ENCODE results near the gene DAGLA. TPM values are rescaled to one million over a fixed set of nuclear protein-coding genes. Genes with fewer than 3 reads are reported as not detected.

Gene DAGLA
- total RNA-seq, 1 experiment from 2014 or later = 4.5 TPM

DNA sequence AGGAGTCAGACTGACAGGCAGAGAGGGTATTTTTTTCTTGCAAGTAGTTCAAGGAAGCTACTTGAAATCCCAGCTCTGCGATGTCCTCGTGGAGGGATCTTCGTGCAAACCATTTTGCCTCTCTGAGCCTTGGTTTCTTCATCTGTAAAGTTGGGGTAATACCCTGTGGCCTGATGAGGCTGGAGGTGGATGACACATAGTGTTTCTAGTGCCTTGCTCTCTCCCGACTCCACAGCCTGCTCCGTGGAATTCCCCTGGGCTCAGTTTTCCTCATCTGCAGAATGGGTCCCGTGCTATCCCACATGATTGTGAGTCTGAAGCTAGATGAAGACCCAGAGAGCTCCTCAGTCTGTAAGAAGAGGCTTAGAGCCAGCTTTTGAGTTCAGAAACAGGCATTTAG is 32.7 kb downstream of the DAGLA start:
- TF ChIP-seq, protein P1, sequence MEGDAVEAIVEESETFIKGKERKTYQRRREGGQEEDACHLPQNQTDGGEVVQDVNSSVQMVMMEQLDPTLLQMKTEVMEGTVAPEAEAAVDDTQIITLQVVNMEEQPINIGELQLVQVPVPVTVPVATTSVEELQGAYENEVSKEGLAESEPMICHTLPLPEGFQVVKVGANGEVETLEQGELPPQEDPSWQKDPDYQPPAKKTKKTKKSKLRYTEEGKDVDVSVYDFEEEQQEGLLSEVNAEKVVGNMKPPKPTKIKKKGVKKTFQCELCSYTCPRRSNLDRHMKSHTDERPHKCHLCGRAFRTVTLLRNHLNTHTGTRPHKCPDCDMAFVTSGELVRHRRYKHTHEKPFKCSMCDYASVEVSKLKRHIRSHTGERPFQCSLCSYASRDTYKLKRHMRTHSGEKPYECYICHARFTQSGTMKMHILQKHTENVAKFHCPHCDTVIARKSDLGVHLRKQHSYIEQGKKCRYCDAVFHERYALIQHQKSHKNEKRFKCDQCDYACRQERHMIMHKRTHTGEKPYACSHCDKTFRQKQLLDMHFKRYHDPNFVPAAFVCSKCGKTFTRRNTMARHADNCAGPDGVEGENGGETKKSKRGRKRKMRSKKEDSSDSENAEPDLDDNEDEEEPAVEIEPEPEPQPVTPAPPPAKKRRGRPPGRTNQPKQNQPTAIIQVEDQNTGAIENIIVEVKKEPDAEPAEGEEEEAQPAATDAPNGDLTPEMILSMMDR (conservative IDR thresholded peaks at IDR 0.05) = no peak
- H2BK120ac ChIP-seq (ENCODE audit: low read depth, low read length, poor library complexity, severe bottlenecking) = no peak overlapping the region
- no peak overlapping the region for H4K8ac ChIP-seq (replicated peaks; ENCODE audit: insufficient read length, low read depth, low read length)
- peaks cover 5% of the 10 kb centered on the region; the same call in 1 of the 2 replicates for H3K4me1 ChIP-seq (ENCODE audit: insufficient read depth, low read length)
- no peaks in the 10 kb centered on the region for H3K23me2 ChIP-seq (ENCODE audit: insufficient read length, low read depth, low read length, poor library complexity, severe bottlenecking)
- DNase-seq = no peak
- no peak overlapping the region for H2BK12ac ChIP-seq (ENCODE audit: insufficient read length, low read depth, low read length)
- H2BK5ac ChIP-seq (ENCODE audit: insufficient read length, low read length) = no peak overlapping the region
- no peaks in the 10 kb centered on the region for H3K79me2 ChIP-seq (ENCODE audit: insufficient read depth, low read length)
- H3K9ac ChIP-seq (ENCODE audit: extremely low read depth, insufficient read length, low read length) = no peak overlapping the region
- no peak overlapping the region for H4K5ac ChIP-seq (ENCODE audit: insufficient read length, low read depth, low read length)
- H2BK20ac ChIP-seq (ENCODE audit: low read depth, low read length, poor library complexity, severe bottlenecking) = no peak overlapping the region
- Mint-ChIP-seq H3K4me3 (no peak overlapping the region), H3K27ac (no peak overlapping the region), H3K36me3 (ENCODE audit: insufficient read depth in 1 of 3, low read depth in 3 of 3) (no peaks in the 10 kb centered on the region), H3K4me1 (peaks cover 45 to 57% of the 10 kb centered on the region in 2 experiments), H3K9me3 (no peaks in the 10 kb centered on the region), H3K27me3 (ENCODE audit: low read depth) (no peaks in the 10 kb centered on the region)
- no peak overlapping the region for H3K18ac ChIP-seq (ENCODE audit: insufficient read length, low read depth, low read length)
- no peak overlapping the region for H2BK15ac ChIP-seq (ENCODE audit: low read depth, low read length)
- no peak overlapping the region for H4K91ac ChIP-seq (ENCODE audit: insufficient read length, low read depth, low read length)
- H3K9me3 ChIP-seq (ENCODE audit: control insufficient read depth, low read depth, low read length) = no peaks in the 10 kb centered on the region
- no peak overlapping the region for H3K27ac ChIP-seq (ENCODE audit: insufficient read length, low read depth, low read length)
- no peak overlapping the region for H3K56ac ChIP-seq (ENCODE audit: insufficient read length, low read depth, low read length)
- no peak overlapping the region for H3K4ac ChIP-seq (ENCODE audit: low read depth, low read length)
- H3K27me3 ChIP-seq (ENCODE audit: insufficient read depth, low read length) = no peaks in the 10 kb centered on the region
- H3T11ph ChIP-seq (ENCODE audit: low read length) = no peak overlapping the region
- no peaks in the 10 kb centered on the region for H4K20me1 ChIP-seq (ENCODE audit: control insufficient read depth, insufficient read depth, insufficient read length)
- no peaks in the 10 kb centered on the region for H3K79me1 ChIP-seq (ENCODE audit: insufficient read depth, low read depth, low read length, poor library complexity, severe bottlenecking)
- no peak overlapping the region for H2AFZ ChIP-seq (ENCODE audit: low read length)
- no peak overlapping the region for H3K14ac ChIP-seq (ENCODE audit: insufficient read depth, low read length)
- WGBS (ENCODE audit: extremely low coverage, insufficient read length, low lambda C conversion rate) = no CpG with 5 or more reads among the region's 6 CpGs
- H3K4me2 ChIP-seq (ENCODE audit: insufficient read depth, insufficient read length, low read length) = no peak overlapping the region
- H2AK5ac ChIP-seq (ENCODE audit: insufficient read length, low read length) = no peak overlapping the region
- no peak overlapping the region for H3K23ac ChIP-seq (ENCODE audit: insufficient read length, low read depth, low read length)

Data from H9 (cell line).